Pancreas (tissue), 10 donors: ENCODE results near the gene RBBP8NL. TPM values are rescaled to one million over a fixed set of nuclear protein-coding genes. Genes with fewer than 3 reads are reported as not detected.

Experiments used
- ATAC-seq, 4 donors: fragments of 200-7000 bp; cut with Tn5 transposase; one replicate each; pipeline versions ENCODE4 v1.8.0 to v1.9.1; 2020; ENCODE audit warnings: mild to moderate bottlenecking in 4 of 4, moderate library complexity in 4 of 4
- DNase-seq, 6 donors: peaks; one replicate each; pipeline ENCODE4 v3.0.0-alpha.2; 2020
- FAIRE-seq: peaks from 2 replicates; lab custom pipeline; 2012; peaks lifted over from hg19 to GRCh38; lab: Jason Lieb, UNC
- H3K27ac ChIP-seq, 4 donors: fragments of 200-600 bp; sonication (generic); 1 replicate in 3 of 4; 2 replicates in 1 of 4; pipeline versions ENCODE4 v1.5.0 to v1.8.0; 2020
- H3K27me3 ChIP-seq, 4 donors: fragments of 200-600 bp; one replicate each; pipeline ENCODE4 v1.8.0; 2021
- H3K36me3 ChIP-seq, 3 donors: fragments of 200-600 bp; sonication (generic) in 1 of 3; one replicate each; pipeline versions ENCODE4 v1.5.0 to v1.8.0; 2020 to 2021
- H3K4me1 ChIP-seq, 3 donors: fragments of 200-600 bp; one replicate each; pipeline ENCODE4 v1.8.0; 2021
- H3K4me3 ChIP-seq, 4 donors: fragments of 200-600 bp; sonication (generic) in 2 of 4; one replicate each; pipeline versions ENCODE4 v1.5.0 to v1.8.0; 2020 to 2021
- H3K9me3 ChIP-seq, 4 donors: fragments of 200-600 bp; one replicate each; pipeline ENCODE4 v1.8.0; 2021
- WGBS, 2 donors: extraction: QIAGEN DNeasy Blood & Tissue Kit; methylation state at CpG; one replicate each; pipeline ENCODE4 v1.1.7; 2013; 5-methylcytosine and 5-hydroxymethylcytosine counted together
- intact Hi-C, 3 donors: fragments of 100-400 bp; cut with DNase I; formaldehyde crosslinking; loops; one replicate each; pipeline versions ENCODE4 v1.11.1 to v1.14.2; 2022
- polyA plus RNA-seq, 2 donors: library from polyadenylated mRNA; stranded (reverse); fragments of 200-250 nt; gene quantifications; one replicate each; pipeline ENCODE4 v1.2.3, GENCODE V29; 2013
- total RNA-seq, 6 donors: library from RNA; stranded (reverse); fragmentation: NEBNext Ultra II Directional in 4 of 6; extraction: Animal tissue kit (Norgen Biotek cat#: 25700) in 4 of 6; gene quantifications; one replicate each; pipeline versions ENCODE4 v1.2.1 to v1.2.4, GENCODE V29; 2021 to 2023
- TF ChIP-seq, protein P1 (sequence below), 4 donors: fragments of 200-600 bp; sonication (generic) in 3 of 4; IDR thresholded peaks; one replicate each; pipeline versions ENCODE4 v1.5.0 to v1.8.0; 2021; ENCODE audit warnings: antibody characterized with exemption in 4 of 4
- donor health status: healthy with polysubstance abuse.
- donor health status: DM: no; HTN: no; CAD: no; lungs with moderate emphysema.
- donor health status: DM: no; HTN: no; CAD: no.
- donor health status: control.
- donor health status: control.
- donor health status: Bipolar disorder and iron deficiency.
- donor health status: DM: yes; HTN: yes; CAD: no.
- donor health status: DM: no; HTN: no; CAD: no.
- donor health status: DM: no; HTN: no; CAD: no.
- donor health status: DM: yes; HTN: yes; CAD: no.

Gene RBBP8NL
- total and polyA plus RNA-seq, 8 donors, result 0.66 to 4.8 (median 1.3) TPM

DNA sequence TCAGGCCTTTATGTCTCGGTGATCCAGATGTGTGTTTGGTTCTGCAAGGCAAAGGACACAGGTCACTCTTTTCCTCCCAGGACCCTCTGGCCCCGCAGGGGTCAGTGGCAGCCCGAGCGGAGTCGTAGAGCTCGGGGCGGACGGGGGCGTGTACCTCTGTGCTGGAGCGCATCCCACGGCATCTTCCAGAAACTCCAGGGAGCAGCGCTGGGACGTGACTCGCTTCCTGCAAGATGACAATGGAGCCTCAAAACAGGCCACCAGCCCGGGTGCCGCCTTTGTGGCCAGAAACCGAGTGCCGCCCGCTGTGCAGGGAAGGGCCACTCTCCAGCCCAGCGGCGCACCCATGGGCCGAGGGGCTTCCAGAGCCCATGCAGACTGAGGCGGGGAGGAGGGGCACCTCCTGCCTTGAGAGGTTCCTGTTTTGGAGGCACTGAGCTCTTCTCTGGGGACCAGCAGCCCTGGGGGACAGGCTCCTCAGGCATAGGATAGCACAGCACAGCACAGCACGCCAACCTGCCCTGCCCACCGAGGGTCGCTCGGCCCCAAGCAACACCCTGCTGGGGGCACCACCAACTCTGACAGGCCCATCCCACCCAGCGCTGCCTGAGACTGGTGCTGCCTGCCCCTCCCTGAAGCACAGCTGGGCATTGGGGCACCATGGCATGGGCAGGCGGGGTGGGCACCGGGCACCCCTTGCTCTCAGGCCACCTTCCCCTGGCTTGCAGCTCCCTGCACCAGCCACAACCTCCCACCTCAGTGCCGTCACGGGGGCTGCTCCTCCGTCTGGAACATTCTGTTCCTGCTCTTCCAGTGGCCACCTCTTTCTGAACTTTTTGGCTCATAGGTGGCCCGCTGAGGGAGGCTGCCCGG, 30.7 kb downstream of the RBBP8NL start:
- Histone ChIP-seq H3K9me3 (no peaks in the 10 kb centered on the region), H3K4me3 (no peak overlapping the region), H3K27me3 (no peaks in the 10 kb centered on the region), H3K36me3 (no peaks in the 10 kb centered on the region), H3K4me1 (no peaks in the 10 kb centered on the region), H3K27ac (no peak overlapping the region)
- intact Hi-C loops, result no loop called here
- ATAC-seq (no peak), FAIRE-seq (no peak), DNase-seq (no peak)
- TF ChIP-seq, protein P1, sequence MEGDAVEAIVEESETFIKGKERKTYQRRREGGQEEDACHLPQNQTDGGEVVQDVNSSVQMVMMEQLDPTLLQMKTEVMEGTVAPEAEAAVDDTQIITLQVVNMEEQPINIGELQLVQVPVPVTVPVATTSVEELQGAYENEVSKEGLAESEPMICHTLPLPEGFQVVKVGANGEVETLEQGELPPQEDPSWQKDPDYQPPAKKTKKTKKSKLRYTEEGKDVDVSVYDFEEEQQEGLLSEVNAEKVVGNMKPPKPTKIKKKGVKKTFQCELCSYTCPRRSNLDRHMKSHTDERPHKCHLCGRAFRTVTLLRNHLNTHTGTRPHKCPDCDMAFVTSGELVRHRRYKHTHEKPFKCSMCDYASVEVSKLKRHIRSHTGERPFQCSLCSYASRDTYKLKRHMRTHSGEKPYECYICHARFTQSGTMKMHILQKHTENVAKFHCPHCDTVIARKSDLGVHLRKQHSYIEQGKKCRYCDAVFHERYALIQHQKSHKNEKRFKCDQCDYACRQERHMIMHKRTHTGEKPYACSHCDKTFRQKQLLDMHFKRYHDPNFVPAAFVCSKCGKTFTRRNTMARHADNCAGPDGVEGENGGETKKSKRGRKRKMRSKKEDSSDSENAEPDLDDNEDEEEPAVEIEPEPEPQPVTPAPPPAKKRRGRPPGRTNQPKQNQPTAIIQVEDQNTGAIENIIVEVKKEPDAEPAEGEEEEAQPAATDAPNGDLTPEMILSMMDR (IDR thresholded peaks at IDR 0.05), result no peak
- 89 to 92% methylated on average over 34 to 35 of the region's 35 CpGs for WGBS, 2 donors

DNA sequence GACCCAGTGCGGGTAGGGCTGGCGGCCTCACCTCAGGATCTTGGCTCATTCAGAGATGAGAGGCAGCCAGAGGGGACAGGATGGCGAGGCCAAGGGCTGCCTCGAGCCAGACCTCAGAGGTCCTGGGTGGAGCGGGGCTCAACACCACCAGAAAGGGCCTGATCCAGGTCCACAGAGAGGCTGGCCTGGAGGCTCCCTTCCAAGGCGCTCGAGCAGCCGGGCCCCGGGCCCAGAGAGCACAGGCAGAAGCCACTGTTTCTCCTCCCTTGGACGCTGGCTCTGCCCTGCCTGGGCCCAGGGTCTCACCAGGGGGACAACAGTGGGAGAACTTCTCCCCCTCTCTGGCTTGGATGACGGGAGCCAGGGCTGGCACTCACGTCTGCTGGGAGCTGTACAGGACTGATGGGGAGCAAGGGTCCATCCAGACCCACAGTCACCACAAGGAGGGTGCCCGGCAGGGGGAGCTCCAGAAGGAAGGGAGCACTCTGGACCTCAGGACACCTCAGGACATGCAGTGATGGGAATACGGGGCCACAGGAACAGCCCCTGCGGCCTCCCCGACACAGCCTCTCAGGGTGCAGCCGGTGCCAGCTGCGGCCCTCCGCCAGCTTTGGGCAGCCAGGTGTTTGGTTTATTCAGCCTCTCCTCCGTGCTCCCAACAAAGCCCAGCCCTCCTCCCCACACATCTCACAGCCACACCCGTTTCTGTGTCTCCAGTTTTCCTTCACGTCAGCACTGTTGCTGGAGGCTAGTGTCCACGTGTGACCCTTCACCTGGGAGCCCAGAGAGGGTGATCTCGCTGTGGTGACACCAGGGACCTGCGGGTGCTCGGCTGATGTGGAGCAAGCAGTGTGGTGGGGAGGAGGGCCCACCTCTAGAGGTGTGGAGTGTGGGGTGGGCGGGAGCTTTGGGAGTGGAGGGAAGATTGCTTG, 31.8 kb downstream of the RBBP8NL start:
- DNase-seq (no peak), FAIRE-seq (no peak), ATAC-seq (no peak)
- H3K9me3 ChIP-seq, result no peaks in the 10 kb centered on the region
- intact Hi-C loops, result no loop called here
- no peaks in the 10 kb centered on the region for H3K27me3 ChIP-seq
- no peaks in the 10 kb centered on the region for H3K4me1 ChIP-seq
- H3K36me3 ChIP-seq, result no peaks in the 10 kb centered on the region
- H3K4me3 ChIP-seq, result no peak overlapping the region
- TF ChIP-seq, protein P1 (IDR thresholded peaks at IDR 0.05), result no peak
- 88 to 91% methylated on average over 25 to 27 of the region's 27 CpGs for WGBS, 2 donors
- no peak overlapping the region for H3K27ac ChIP-seq

DNA sequence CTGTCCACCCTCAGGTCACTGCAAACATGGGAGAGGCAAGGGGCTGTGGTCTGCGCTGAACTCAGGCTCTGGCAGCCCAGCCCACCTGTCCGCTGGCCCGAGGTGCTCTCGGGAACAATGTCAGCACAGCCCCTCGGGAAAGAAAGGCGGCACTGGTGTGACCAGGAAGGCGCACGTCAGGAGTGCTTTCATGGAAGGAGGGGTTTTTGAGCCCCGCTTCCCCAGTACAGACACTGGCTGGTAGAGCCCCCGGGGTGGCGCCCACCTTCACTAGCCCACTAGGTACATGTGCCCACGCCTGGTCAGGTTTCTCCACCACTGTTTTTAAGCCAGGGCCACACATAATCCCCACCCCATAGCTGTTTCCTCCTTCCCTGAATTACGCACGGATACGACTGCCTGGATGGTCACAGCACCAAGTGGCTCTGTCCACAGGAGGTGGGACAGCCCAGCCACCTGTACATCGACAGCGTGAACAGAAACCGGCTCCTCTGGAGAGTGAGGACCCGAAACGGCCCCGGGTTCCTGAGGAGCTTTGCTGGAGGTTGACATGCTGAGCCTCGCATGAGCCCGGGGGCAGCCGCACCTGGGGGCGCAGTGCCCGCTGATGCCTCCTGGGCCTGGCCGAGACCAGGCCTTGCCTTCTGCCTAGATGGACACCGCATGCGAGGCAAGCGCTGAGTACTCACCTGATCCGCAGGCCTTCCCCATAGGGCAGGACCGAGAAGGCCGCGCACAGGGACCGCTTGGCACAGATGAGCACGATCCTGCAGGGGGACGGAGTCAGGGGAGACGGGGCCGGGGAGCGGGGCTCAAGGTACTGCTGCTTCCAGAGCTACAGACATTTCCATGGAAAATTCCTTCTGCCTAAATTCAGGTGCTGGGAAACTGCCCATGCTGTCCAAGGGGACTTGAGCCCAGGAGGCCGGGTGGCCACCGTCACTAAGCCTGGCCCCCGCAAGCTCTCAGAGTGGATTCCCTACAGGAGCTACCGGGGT, 32.8 kb downstream of the RBBP8NL start:
- TF ChIP-seq, protein P1 (IDR thresholded peaks at IDR 0.05), result no peak
- DNase-seq, result no peak
- no peak for FAIRE-seq
- Histone ChIP-seq H3K4me1 (no peaks in the 10 kb centered on the region), H3K4me3 (no peak overlapping the region), H3K36me3 (no peaks in the 10 kb centered on the region), H3K27me3 (no peaks in the 10 kb centered on the region), H3K27ac (no peak overlapping the region), H3K9me3 (no peaks in the 10 kb centered on the region)
- 93 to 94% methylated on average over 43 to 44 of the region's 44 CpGs for WGBS, 2 donors
- no peak for ATAC-seq
- intact Hi-C loops, result no loop called here

DNA sequence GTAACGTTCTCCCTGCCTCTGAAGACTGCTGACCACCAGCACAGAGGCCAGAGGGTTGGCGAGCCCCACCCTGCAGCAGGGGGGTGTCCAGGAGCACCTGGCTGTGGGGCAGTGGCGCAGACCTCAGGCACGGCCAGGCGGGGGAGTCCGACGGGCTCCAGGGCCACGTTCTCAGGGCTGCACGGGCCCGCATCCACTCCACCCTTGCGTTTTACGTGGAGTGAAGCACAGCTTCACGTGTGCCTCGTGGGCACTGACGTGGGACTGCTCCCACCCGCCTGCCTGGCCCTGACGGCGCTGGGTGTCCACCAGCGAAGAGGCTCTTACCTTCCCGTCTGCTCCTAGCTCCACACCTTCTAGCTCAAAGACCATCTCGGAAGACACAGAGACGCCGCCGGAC, 33.5 kb downstream of the RBBP8NL start:
- no peak overlapping the region for H3K27ac ChIP-seq
- ATAC-seq (no peak), FAIRE-seq (no peak), DNase-seq (no peak)
- no peaks in the 10 kb centered on the region for H3K9me3 ChIP-seq
- H3K36me3 ChIP-seq, result peaks cover 0 to 5% (median 0%) of the 10 kb centered on the region in 3 donors
- H3K4me1 ChIP-seq, result peaks cover 0 to under 1% (median 0%) of the 10 kb centered on the region in 3 donors
- H3K4me3 ChIP-seq, result no peak overlapping the region
- intact Hi-C loops, result no loop called here
- H3K27me3 ChIP-seq, result no peaks in the 10 kb centered on the region
- WGBS, 2 donors, result 91 to 92% methylated on average over 23 to 24 of the region's 24 CpGs
- TF ChIP-seq, protein P1 (IDR thresholded peaks at IDR 0.05), result no peak
